HFFc6 (cell line): ENCODE measurements around the gene ATMIN. TPM values are rescaled to one million over a fixed set of nuclear protein-coding genes. Genes with fewer than 3 reads are reported as not detected.
A peak's percentile ranks its signal among the peaks of the same experiment; 100 is the strongest.

Source experiments
- DNase-seq: peaks from one replicate; pipeline ENCODE4 v3.0.0-alpha.2; 2018
- H3K27ac Mint-ChIP-seq: 2 replicates; pipeline ENCODE4 v1.8.0; 2020; ENCODE audit warnings: mild to moderate bottlenecking, mixed read lengths
- H3K27me3 Mint-ChIP-seq: 2 replicates; pipeline ENCODE4 v1.8.0; 2021; ENCODE audit warnings: mild to moderate bottlenecking, moderate library complexity, mixed read lengths; ENCODE audit not compliant: insufficient read depth
- H3K36me3 Mint-ChIP-seq: 2 replicates; pipeline ENCODE4 v1.8.0; 2021; ENCODE audit warnings: low read depth, mixed read lengths
- H3K4me1 Mint-ChIP-seq: 2 replicates; pipeline ENCODE4 v1.8.0; 2020; ENCODE audit warnings: low read depth, mixed read lengths
- H3K4me3 Mint-ChIP-seq: 2 replicates; pipeline ENCODE4 v1.8.0; 2020; ENCODE audit warnings: mild to moderate bottlenecking, moderate library complexity, mixed read lengths
- H3K9me3 Mint-ChIP-seq: 2 replicates; pipeline ENCODE4 v1.8.0; 2020; ENCODE audit warnings: mild to moderate bottlenecking, mixed read lengths
- total RNA-seq, 6 experiments: library from RNA; stranded (reverse); fragmentation: NEBNext Ultra II Directional; extraction: Animal tissue kit (Norgen Biotek cat#: 25700); gene quantifications; 2 replicates in 1 of 6; 3 replicates in 5 of 6; pipeline ENCODE4 v1.2.3, GENCODE V29; 2021
- TF ChIP-seq, protein P1 (sequence below): fragments of 200-600 bp; sonication (generic); IDR thresholded peaks from 2 replicates; pipeline ENCODE4 v1.5.0; 2021; ENCODE audit warnings: antibody characterized with exemption, mild to moderate bottlenecking

Gene ATMIN
- total RNA-seq, 6 experiments from 2014 or later = 24.3 to 35.6 (median 29.7) TPM

DNA sequence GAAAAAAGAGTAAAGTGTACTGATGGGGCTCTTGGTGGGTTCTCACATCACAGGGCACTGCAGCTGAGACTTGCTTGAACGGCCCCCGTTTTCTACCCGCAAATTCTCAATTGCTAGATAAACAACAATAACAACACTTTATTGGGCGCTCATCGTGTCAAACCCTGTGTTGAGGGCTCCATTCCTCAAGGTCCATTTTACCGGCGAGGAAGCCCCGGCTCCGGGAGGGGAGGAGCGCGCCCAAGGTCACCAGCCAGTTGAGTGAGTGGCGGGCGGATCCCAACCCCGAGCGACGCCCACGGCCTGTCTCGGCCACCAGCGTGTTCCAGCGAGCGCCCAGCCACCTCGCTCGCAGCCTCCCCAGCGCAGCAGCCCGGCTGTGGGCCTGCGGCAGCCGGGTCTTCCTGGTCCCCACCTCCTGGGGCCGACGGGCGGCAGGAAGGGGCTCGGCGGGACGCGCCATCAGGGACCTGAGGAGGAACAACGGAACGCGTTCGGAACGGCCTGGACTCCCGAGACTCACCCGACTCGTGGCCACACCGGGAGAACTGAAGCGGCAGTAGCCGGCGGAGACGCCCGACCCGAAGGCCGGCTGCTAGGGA is 29.3 kb upstream of the ATMIN start:
- H3K9me3 Mint-ChIP-seq = no peaks in the 10 kb centered on the region
- TF ChIP-seq, protein P1, sequence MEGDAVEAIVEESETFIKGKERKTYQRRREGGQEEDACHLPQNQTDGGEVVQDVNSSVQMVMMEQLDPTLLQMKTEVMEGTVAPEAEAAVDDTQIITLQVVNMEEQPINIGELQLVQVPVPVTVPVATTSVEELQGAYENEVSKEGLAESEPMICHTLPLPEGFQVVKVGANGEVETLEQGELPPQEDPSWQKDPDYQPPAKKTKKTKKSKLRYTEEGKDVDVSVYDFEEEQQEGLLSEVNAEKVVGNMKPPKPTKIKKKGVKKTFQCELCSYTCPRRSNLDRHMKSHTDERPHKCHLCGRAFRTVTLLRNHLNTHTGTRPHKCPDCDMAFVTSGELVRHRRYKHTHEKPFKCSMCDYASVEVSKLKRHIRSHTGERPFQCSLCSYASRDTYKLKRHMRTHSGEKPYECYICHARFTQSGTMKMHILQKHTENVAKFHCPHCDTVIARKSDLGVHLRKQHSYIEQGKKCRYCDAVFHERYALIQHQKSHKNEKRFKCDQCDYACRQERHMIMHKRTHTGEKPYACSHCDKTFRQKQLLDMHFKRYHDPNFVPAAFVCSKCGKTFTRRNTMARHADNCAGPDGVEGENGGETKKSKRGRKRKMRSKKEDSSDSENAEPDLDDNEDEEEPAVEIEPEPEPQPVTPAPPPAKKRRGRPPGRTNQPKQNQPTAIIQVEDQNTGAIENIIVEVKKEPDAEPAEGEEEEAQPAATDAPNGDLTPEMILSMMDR = no peak
- H3K4me3 Mint-ChIP-seq = peak overlapping the region; percentile 93
- DNase-seq = peak; percentile 53
- H3K27me3 Mint-ChIP-seq = peaks cover 3% of the 10 kb centered on the region
- peaks cover 61% of the 10 kb centered on the region for H3K4me1 Mint-ChIP-seq
- peaks cover 18% of the 10 kb centered on the region; the same call in 1 of the 2 replicates for H3K36me3 Mint-ChIP-seq
- peak overlapping the region; percentile 100 for H3K27ac Mint-ChIP-seq

DNA sequence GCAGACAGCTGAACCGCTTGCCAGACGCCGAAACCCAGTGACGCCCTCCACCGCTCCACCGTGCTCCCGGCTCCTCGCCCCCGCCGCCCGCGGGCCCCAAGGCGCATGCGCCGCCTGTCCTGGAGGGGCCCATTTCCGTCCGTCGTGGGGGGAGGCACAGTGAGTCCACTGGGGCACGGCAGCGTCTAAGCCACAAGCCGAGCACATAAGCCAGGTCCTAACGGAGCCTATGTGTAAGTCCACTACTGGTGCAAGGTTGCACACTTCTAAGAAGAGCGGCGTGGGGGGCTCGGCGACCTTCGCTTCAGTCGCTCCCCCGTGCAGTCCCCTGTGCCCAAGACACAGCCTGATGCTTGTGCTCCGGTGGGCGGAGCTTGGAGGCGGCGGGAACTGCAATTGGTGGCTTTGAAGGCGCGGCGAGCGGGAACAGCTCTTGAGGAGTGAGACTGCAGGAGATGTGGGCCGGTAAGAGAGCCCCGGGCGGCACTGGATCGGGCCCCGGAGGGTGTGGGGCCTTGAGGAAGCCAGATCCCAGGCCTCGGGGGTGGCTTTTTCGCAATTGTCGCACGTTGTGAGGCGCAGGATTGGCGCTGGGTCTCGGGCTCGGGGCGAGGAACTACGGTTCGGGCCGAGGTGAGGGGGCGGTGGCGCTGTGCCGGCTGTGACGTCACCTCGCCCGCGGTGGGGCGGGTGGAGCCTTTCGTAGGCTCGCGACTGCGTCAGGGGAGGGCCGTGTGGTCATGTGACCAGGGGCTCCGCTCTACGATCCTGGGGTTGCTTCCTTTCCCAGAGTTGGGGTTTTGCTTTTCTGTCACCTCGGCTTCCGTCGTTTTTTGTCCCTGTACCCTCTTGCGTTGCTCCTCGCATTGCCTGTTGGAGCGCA is 28.6 kb upstream of the ATMIN start, which contains the start of the genes CENPN and CMC2:
CENPN (plus strand) TSS at position 402 of the 883 bp plus-strand sequence. CDS start 4,726 bp downstream, outside the sequence.
CMC2 (minus strand) TSS at position 73 of the 883 bp plus-strand sequence. CDS start 9,491 bp downstream, outside the sequence.
- H3K4me3 Mint-ChIP-seq = peak within 1 kb of the TSS; percentile 93
- peaks cover 61% of the 10 kb centered on the region for H3K4me1 Mint-ChIP-seq
- H3K36me3 Mint-ChIP-seq = peaks cover 21% of the 10 kb centered on the region; the same call in 1 of the 2 replicates
- H3K27me3 Mint-ChIP-seq = peaks cover 3% of the 10 kb centered on the region
- H3K27ac Mint-ChIP-seq = peak within 1 kb of the TSS; percentile 100
- TF ChIP-seq, protein P1 = peak; percentile 31; the same call in 1 of the 2 replicates
- DNase-seq = peak; percentile 99
- no peaks in the 10 kb centered on the region for H3K9me3 Mint-ChIP-seq

- peaks cover 3% of the 10 kb centered on the region for H3K27me3 Mint-ChIP-seq
- no peak for DNase-seq
- peak overlapping the region; percentile 93 for H3K4me3 Mint-ChIP-seq
- peaks cover 24% of the 10 kb centered on the region; the same call in 1 of the 2 replicates for H3K36me3 Mint-ChIP-seq
- TF ChIP-seq, protein P1 = no peak
- H3K9me3 Mint-ChIP-seq = no peaks in the 10 kb centered on the region
- peak overlapping the region; percentile 100 for H3K27ac Mint-ChIP-seq
- peaks cover 52% of the 10 kb centered on the region for H3K4me1 Mint-ChIP-seq
Observed at GRCh38 chr16:81008505-81008789, 27.2 kb upstream of the ATMIN start.

DNA sequence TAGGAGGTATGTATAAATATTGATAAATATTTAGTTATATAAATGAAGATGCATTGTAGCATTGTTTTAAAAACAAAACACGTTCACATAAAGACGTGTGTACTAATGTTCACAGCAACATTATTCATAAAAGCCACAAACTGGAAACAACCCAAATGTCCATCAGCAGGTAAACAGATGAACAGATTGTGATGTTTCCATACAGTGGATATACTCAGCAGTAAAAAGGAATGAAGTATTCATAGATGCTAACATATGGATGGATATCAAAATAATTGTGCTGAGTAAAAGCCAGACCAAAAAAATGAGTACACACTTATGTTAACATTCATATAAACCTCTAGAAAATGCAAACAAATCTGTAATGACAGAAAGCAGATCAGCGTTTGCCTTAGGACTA is 22.7 kb upstream of the ATMIN start:
- TF ChIP-seq, protein P1 = no peak
- no peak overlapping the region for H3K4me3 Mint-ChIP-seq

GRCh38 chr16:81014672-81015071 is 21.0 kb upstream of the ATMIN start:
- no peak for DNase-seq
- TF ChIP-seq, protein P1 = no peak
- Mint-ChIP-seq H3K27me3 (peaks cover 1% of the 10 kb centered on the region), H3K9me3 (no peaks in the 10 kb centered on the region), H3K36me3 (peaks cover 26% of the 10 kb centered on the region), H3K4me3 (no peak overlapping the region), H3K27ac (no peak overlapping the region), H3K4me1 (peaks cover 7% of the 10 kb centered on the region)

More for the DNA sequence above, 22.7 kb upstream of the ATMIN start:
- Mint-ChIP-seq H3K36me3 (peaks cover 21% of the 10 kb centered on the region; the same call in 1 of the 2 replicates), H3K27ac (no peak overlapping the region), H3K27me3 (peaks cover 1% of the 10 kb centered on the region), H3K4me1 (peaks cover 24% of the 10 kb centered on the region), H3K9me3 (no peaks in the 10 kb centered on the region)
- no peak for DNase-seq
